GM18907 (cell line): ENCODE data around the gene LRRK1.
A peak's percentile ranks its signal among the peaks of the same experiment; 100 is the strongest.

Source experiments
- ATAC-seq: cut with Tn5 transposase; IDR thresholded peaks from one replicate; pipeline ENCODE4 v1.9.1; 2021; ENCODE audit warnings: mild to moderate bottlenecking, moderate library complexity; ENCODE audit not compliant: unreplicated experiment

The LRRK1 gene

GRCh38 chr15:101019366-101019896 is 100.3 kb downstream of the LRRK1 start:
- no peak for ATAC-seq

GRCh38 chr15:101020451-101020850 is 101.3 kb downstream of the LRRK1 start:
- no peak for ATAC-seq

- no peak for ATAC-seq
These were observed 101.8 kb downstream of the LRRK1 start for GRCh38 chr15:101020945-101021344.

- no peak for ATAC-seq
These were observed 103.1 kb downstream of the LRRK1 start for GRCh38 chr15:101022306-101022705.

- no peak for ATAC-seq
These were observed 103.7 kb downstream of the LRRK1 start for GRCh38 chr15:101022876-101023275.

GRCh38 chr15:101023501-101024072 is 104.4 kb downstream of the LRRK1 start:
- no peak for ATAC-seq

- no peak for ATAC-seq
These were observed 105.0 kb downstream of the LRRK1 start for GRCh38 chr15:101024073-101024695.

GRCh38 chr15:101024706-101025500 is 105.7 kb downstream of the LRRK1 start:
- ATAC-seq = no peak

- no peak for ATAC-seq
These were observed 106.3 kb downstream of the LRRK1 start for GRCh38 chr15:101025501-101025885.

GRCh38 chr15:101025896-101026631 is 106.9 kb downstream of the LRRK1 start:
- ATAC-seq = no peak

GRCh38 chr15:101026656-101027272 is 107.6 kb downstream of the LRRK1 start:
- no peak for ATAC-seq

- no peak for ATAC-seq
These were observed 108.2 kb downstream of the LRRK1 start for GRCh38 chr15:101027273-101027901.

GRCh38 chr15:101027920-101028319 is 108.8 kb downstream of the LRRK1 start:
- no peak for ATAC-seq

GRCh38 chr15:101028321-101028720 is 109.2 kb downstream of the LRRK1 start:
- no peak for ATAC-seq

GRCh38 chr15:101028772-101029438 is 109.7 kb downstream of the LRRK1 start:
- ATAC-seq = no peak

GRCh38 chr15:101029971-101030661 is 111.0 kb downstream of the LRRK1 start:
- ATAC-seq = no peak

- ATAC-seq = no peak
These were observed 112.1 kb downstream of the LRRK1 start for GRCh38 chr15:101031213-101031612.

GRCh38 chr15:101033801-101034200 is 114.6 kb downstream of the LRRK1 start:
- no peak for ATAC-seq

GRCh38 chr15:101035611-101036010 is 116.5 kb downstream of the LRRK1 start:
- ATAC-seq = peak; percentile 67
